Lower leg skin (tissue), 3 donors: ENCODE data around the gene SLC25A29.

Experiments used
- POLR2A ChIP-seq, 2 donors: fragments of 450-650 bp; IDR thresholded peaks; one replicate each; pipeline ENCODE4 v1.6.1; 2016 to 2017; ENCODE audit warnings: antibody characterized with exemption in 2 of 2, mild to moderate bottlenecking in 1 of 2, moderate library complexity in 1 of 2
- TF ChIP-seq, protein P1 (sequence below), 3 donors: fragments of 450-650 bp; IDR thresholded peaks; one replicate each; pipeline ENCODE4 v1.5.1; 2016; ENCODE audit warnings: antibody characterized with exemption in 3 of 3, mild to moderate bottlenecking in 3 of 3, moderate library complexity in 2 of 3

DNA sequence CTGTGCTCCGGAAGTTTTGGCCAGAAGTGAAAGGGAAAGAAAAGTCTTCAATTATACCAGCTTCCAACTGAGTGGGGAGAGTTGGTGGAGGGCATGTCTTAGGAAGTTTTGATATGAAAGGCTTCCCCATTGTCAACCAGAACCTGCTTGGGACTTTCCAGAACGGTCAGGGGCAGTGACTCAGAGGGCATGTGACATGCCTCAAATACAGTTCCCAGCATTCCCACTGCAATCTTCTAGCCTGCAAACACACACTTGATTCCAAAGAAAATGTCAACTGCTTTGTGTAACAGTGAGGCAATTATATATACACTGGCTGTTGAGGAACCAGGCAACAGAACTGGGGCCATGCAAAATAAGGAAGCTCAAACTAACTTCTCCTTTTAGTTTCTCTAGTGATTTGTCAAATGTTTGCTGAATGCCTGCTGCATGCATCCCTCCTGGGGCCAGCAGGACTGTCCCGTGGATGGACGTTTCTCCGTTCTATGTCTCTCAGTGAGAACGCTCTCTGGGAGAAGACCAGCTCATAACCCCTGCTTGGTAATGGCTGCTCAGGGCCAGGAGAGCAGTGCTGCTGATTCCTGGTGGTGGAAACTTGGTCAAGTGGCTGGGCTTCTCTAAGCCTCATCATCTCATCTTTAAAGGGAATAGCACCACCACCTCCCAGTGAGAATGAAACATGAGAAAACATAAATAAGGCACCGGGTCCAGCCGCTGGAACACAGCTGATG, 35.2 kb upstream of the SLC25A29 start:
- TF ChIP-seq, protein P1, sequence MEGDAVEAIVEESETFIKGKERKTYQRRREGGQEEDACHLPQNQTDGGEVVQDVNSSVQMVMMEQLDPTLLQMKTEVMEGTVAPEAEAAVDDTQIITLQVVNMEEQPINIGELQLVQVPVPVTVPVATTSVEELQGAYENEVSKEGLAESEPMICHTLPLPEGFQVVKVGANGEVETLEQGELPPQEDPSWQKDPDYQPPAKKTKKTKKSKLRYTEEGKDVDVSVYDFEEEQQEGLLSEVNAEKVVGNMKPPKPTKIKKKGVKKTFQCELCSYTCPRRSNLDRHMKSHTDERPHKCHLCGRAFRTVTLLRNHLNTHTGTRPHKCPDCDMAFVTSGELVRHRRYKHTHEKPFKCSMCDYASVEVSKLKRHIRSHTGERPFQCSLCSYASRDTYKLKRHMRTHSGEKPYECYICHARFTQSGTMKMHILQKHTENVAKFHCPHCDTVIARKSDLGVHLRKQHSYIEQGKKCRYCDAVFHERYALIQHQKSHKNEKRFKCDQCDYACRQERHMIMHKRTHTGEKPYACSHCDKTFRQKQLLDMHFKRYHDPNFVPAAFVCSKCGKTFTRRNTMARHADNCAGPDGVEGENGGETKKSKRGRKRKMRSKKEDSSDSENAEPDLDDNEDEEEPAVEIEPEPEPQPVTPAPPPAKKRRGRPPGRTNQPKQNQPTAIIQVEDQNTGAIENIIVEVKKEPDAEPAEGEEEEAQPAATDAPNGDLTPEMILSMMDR (IDR thresholded peaks at IDR 0.05), result no peak
- TF ChIP-seq POLR2A (IDR thresholded peaks at IDR 0.05), result no peak
